ENCODE data around the gene SLC49A4. TPM values are rescaled to one million over a fixed set of nuclear protein-coding genes. Genes with fewer than 3 reads are reported as not detected.

The SLC49A4 gene
- total RNA-seq, 4 donors from 2014 or later, result 21.2 to 25.7 (median 24.1) TPM

- H3K27me3 ChIP-seq, result peaks cover 0 to 4% (median 0%) of the 10 kb centered on the region in 4 donors
- no peak overlapping the region for H3K4me3 ChIP-seq
- intact Hi-C loops (cut with DNase I), result no loop called here
- 62% methylated on average over 4 of the region's 4 CpGs for WGBS
- H3K27ac ChIP-seq (replicated peaks in 1 of 4), result no peak overlapping the region
- H3K36me3 ChIP-seq, result no peaks in the 10 kb centered on the region
- peaks cover 0 to 6% (median 0%) of the 10 kb centered on the region in 4 donors for H3K9me3 ChIP-seq
- DNase-seq (ENCODE audit: extremely low spot score), result no peak
- no peak for TF ChIP-seq POLR2AphosphoS5 (IDR thresholded peaks at IDR 0.05)
- TF ChIP-seq EP300 (IDR thresholded peaks at IDR 0.05), result no peak
- TF ChIP-seq CTCF (IDR thresholded peaks at IDR 0.05), result no peak
- no peak for TF ChIP-seq POLR2A (IDR thresholded peaks at IDR 0.05; ENCODE audit: low read depth)
- H3K4me1 ChIP-seq, result no peaks in the 10 kb centered on the region
These were observed 108.3 kb downstream of the SLC49A4 start for GRCh38 chr3:122903171-122903570.

GRCh38 chr3:122907471-122907870 lies 112.6 kb downstream of the SLC49A4 start:
- DNase-seq (ENCODE audit: extremely low spot score), result no peak
- Histone ChIP-seq H3K9me3 (peaks cover 0 to 6% (median 0%) of the 10 kb centered on the region in 4 donors), H3K27me3 (peaks cover 0 to 24% (median 3%) of the 10 kb centered on the region in 4 donors), H3K27ac (replicated peaks in 1 of 4) (no peak overlapping the region), H3K4me1 (peaks cover 0 to under 1% (median 0%) of the 10 kb centered on the region in 4 donors), H3K36me3 (no peaks in the 10 kb centered on the region), H3K4me3 (no peak overlapping the region)
- intact Hi-C loops (cut with DNase I), result no loop called here
- TF ChIP-seq POLR2A (IDR thresholded peaks at IDR 0.05; ENCODE audit: low read depth) (no peak), EP300 (IDR thresholded peaks at IDR 0.05) (no peak), CTCF (IDR thresholded peaks at IDR 0.05) (no peak), POLR2AphosphoS5 (IDR thresholded peaks at IDR 0.05) (no peak)
- 91% methylated on average over 3 of the region's 4 CpGs for WGBS

- H3K9me3 ChIP-seq, result peaks cover 0 to 6% (median 0%) of the 10 kb centered on the region in 4 donors
- no peak overlapping the region for H3K27ac ChIP-seq (replicated peaks in 1 of 4)
- WGBS, result 88% methylated on average over 3 of the region's 3 CpGs
- TF ChIP-seq POLR2A (IDR thresholded peaks at IDR 0.05; ENCODE audit: low read depth) (no peak), POLR2AphosphoS5 (IDR thresholded peaks at IDR 0.05) (no peak), CTCF (IDR thresholded peaks at IDR 0.05) (no peak), EP300 (IDR thresholded peaks at IDR 0.05) (no peak)
- intact Hi-C loops (cut with DNase I), result no loop called here
- peaks cover 0 to 8% (median 5%) of the 10 kb centered on the region in 4 donors for H3K4me1 ChIP-seq
- peaks cover 0 to 31% (median 10%) of the 10 kb centered on the region in 4 donors for H3K27me3 ChIP-seq
- H3K4me3 ChIP-seq, result no peak overlapping the region
- DNase-seq (ENCODE audit: extremely low spot score), result no peak
- no peaks in the 10 kb centered on the region for H3K36me3 ChIP-seq
These were observed 113.4 kb downstream of the SLC49A4 start for GRCh38 chr3:122908251-122908650.

GRCh38 chr3:122911901-122912300 lies 117.0 kb downstream of the SLC49A4 start:
- Histone ChIP-seq H3K27me3 (peaks cover 0 to 48% (median 14%) of the 10 kb centered on the region in 4 donors), H3K4me3 (no peak overlapping the region), H3K4me1 (peaks cover 0 to 9% (median 5%) of the 10 kb centered on the region in 4 donors), H3K9me3 (no peaks in the 10 kb centered on the region), H3K36me3 (no peaks in the 10 kb centered on the region), H3K27ac (replicated peaks in 1 of 4) (no peak overlapping the region)
- 100% methylated on average over 6 of the region's 16 CpGs for WGBS
- intact Hi-C loops (cut with DNase I), result no loop called here
- DNase-seq (ENCODE audit: extremely low spot score), result no peak
- TF ChIP-seq POLR2AphosphoS5 (IDR thresholded peaks at IDR 0.05) (no peak), CTCF (IDR thresholded peaks at IDR 0.05) (no peak), POLR2A (IDR thresholded peaks at IDR 0.05; ENCODE audit: low read depth) (no peak), EP300 (IDR thresholded peaks at IDR 0.05) (no peak)
